Measurements from ENCODE around the gene SLC2A2.

GRCh38 chr3:171054921-171055320 is 28.4 kb upstream of the SLC2A2 start:
- TF ChIP-seq, protein P1, sequence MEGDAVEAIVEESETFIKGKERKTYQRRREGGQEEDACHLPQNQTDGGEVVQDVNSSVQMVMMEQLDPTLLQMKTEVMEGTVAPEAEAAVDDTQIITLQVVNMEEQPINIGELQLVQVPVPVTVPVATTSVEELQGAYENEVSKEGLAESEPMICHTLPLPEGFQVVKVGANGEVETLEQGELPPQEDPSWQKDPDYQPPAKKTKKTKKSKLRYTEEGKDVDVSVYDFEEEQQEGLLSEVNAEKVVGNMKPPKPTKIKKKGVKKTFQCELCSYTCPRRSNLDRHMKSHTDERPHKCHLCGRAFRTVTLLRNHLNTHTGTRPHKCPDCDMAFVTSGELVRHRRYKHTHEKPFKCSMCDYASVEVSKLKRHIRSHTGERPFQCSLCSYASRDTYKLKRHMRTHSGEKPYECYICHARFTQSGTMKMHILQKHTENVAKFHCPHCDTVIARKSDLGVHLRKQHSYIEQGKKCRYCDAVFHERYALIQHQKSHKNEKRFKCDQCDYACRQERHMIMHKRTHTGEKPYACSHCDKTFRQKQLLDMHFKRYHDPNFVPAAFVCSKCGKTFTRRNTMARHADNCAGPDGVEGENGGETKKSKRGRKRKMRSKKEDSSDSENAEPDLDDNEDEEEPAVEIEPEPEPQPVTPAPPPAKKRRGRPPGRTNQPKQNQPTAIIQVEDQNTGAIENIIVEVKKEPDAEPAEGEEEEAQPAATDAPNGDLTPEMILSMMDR (IDR thresholded peaks at IDR 0.05; ENCODE audit: low read depth, low read length): no peak
- no peak for TF ChIP-seq EZH2phosphoT487 (IDR thresholded peaks at IDR 0.05; ENCODE audit: low read depth)

Data from OCI-LY3 (cell line).